HPDE6-E6E7 (cell line): Measurements from ENCODE around the gene FAM83E.
"Not testable (repeated sequence)": the region's sequence is repeated elsewhere in the genome, so short reads cannot be mapped to it uniquely, and the experiment has no call there.

Experiments
- DNase-seq: peaks from one replicate; pipeline ENCODE4 v3.0.0; 2011; ENCODE audit warnings: missing footprints; ENCODE audit errors: extremely low spot score

The FAM83E gene

GRCh38 chr19:48611872-48612271 lies 3.0 kb downstream of the FAM83E start:
- no peak for DNase-seq

GRCh38 chr19:48609571-48610108 lies 5.2 kb downstream of the FAM83E start:
- DNase-seq, result no peak

- peak; percentile 36 for DNase-seq
Measured at GRCh38 chr19:48608798-48609263, 6.0 kb downstream of the FAM83E start.

DNA sequence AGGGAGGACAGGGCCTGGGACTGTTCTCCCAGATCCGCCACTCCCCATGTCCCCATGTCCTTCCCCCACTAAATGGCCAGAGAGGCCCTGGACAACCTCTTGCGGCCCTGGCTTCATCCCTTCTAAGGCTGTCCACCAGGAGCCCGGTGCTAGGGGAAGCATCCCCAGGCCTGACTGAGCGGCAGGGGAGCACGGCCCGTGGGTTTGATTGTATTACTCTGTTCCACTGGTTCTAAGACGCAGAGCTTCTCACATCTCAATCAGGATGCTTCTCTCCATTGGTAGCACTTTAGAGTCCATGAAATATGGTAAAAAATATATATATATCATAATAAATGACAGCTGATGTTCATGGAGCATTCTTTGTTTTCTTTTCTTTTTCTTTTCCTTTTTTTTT lies 7.5 kb downstream of the FAM83E start:
- no peak for DNase-seq

- DNase-seq, result no peak
Measured at GRCh38 chr19:48606463-48607358, 8.2 kb downstream of the FAM83E start, which contains the start of gene SPACA4. Gene SPACA4, plus strand, starts transcription at chr19:48606742. Its CDS starts 237 bp downstream, at chr19:48606979.

DNA sequence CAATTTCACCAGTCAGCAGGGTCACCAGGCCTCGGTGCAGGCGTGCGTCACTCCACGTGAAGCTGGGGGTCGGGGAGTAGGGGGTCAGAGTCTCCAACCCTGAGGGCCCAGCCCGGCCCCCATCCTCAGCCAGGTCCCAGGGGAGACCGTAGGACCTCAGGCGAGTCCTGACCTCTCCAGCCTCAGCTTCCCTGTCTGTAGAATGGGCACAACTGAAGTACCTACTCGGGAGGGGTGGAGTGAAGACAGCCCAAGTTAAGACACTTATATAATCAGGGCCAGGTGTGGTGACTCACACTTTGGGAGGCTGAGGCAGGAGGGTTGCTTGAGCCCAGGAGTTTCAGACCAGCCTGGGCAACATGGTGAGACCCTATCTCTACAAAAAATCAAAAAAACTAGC lies 11.0 kb downstream of the FAM83E start:
- no peak for DNase-seq

GRCh38 chr19:48603449-48603848 lies 11.4 kb downstream of the FAM83E start:
- no peak for DNase-seq

DNA sequence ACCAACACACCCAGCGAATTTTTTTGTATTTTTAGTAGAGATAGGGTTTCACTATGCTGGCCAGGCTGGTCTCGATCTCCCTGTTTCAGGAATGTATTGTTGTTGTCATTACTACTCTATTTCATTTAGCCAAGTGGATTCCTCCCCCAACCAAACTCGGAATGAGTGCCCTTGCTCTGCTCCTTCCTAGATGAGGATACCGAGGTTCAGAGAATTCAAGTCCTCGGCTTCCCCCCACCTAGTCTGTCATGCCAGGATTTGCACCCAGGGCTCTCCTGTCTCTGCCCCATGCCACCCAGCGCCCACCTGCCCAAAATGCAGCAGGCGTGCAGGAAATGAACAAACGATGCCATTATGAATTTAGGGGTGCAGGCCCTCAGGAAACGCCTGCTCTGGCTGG lies 11.9 kb downstream of the FAM83E start:
- DNase-seq, result no peak

- DNase-seq, result no peak
Measured at GRCh38 chr19:48600679-48601417, 14.0 kb downstream of the FAM83E start.

- DNase-seq, result no peak
Measured at GRCh38 chr19:48598996-48599700, 15.7 kb downstream of the FAM83E start.

GRCh38 chr19:48596679-48597465 lies 18.0 kb downstream of the FAM83E start:
- no peak for DNase-seq

- DNase-seq, result no peak
Measured at GRCh38 chr19:48596237-48596636, 18.6 kb downstream of the FAM83E start.

- DNase-seq, result no peak
Measured at GRCh38 chr19:48595833-48596232, 19.0 kb downstream of the FAM83E start.

- DNase-seq, result no peak
Measured at GRCh38 chr19:48595171-48595570, 19.7 kb downstream of the FAM83E start.

DNA sequence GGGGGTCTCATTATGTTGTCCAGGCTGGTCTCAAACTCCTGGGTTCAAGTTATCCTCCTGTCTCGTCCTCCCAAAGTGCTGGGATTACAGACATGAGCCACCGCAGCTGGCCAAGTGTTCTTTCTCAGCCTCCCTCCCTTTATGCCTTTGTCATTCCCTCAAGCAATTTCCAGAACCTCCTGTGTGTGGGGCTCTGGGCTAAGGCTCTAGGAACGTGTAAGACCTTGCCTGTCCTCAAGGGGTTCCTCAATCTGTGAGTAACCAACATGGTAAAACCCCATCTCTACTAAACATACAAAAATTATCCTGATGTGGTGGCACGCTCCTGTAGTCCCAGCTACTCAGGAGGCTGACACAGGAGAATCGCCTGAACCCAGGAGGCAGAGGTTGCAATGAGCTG lies 23.9 kb downstream of the FAM83E start:
- no peak for DNase-seq

- peak; percentile 83 for DNase-seq
Measured at GRCh38 chr19:48588670-48589401, 26.0 kb downstream of the FAM83E start.

GRCh38 chr19:48587387-48587786 lies 27.5 kb downstream of the FAM83E start:
- no peak for DNase-seq

DNA sequence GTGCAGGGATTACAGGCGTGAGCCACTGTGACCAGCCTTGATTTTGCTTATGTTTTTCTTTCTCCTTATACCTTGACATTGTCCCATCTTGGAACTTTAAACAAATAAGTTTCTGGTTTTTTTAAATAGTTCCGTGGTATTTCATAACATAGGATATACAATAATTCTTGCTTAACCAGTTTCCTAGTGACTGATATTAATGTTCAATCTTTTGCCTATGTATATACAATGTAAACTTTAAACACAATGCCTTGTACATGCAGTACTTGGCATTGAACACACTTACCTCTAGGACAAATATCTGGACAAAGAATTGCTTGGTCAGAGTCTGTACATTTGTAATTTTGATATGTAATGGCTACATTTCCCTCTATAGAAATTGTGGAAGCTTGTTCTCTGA lies 32.7 kb downstream of the FAM83E start:
- DNase-seq, result no peak

DNA sequence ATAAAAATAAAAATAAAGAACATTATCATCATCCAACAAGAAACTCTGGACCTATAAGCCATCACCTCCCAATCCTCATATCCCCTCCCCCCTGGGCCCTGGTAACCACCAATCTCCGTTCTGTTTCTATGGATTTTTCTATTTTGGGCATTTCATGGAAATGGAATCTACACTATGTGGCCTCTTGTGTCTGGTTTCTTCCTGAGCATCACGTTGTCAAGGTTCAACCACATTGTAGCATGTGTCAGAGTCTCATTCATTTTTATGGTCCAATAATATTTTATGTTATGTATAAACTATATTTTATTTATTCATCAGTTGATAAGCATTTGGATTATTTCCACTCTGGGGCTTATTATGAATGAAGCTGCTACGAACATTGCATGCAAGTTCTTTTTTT lies 36.0 kb downstream of the FAM83E start:
- no peak for DNase-seq

DNA sequence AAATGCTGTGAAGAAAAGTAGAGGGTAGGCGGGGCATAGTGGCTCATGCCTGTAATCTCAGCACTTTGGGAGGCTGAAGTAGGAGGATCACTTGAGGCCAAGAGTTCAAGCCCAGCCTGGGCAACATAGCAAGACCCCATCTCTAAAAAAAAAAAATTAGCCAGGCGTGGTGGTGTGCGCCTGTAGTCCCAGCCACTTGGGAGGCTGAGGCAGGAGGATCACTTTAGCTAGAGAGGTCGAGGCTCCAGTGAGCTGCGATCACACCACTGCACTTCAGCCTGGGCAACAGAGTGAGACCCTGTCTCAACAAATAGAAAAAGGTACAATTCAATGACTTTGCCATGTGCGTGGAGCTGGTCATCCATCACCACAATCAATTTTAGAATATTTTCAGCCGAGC lies 37.0 kb downstream of the FAM83E start:
- DNase-seq, result not testable (repeated sequence)
